Heart left ventricle (tissue), 16 donors: ENCODE results near the gene XPR1. TPM values are rescaled to one million over a fixed set of nuclear protein-coding genes. Genes with fewer than 3 reads are reported as not detected.

Experiments used
- ATAC-seq, 4 donors: fragments of 200-7000 bp; cut with Tn5 transposase; one replicate each; pipeline ENCODE4 v1.9.1; 2020 to 2022; ENCODE audit warnings: moderate library complexity in 4 of 4, mild to moderate bottlenecking in 3 of 4, moderate number of reproducible peaks in 1 of 4
- DNase-seq, 5 donors: peaks; one replicate each; pipeline ENCODE4 v3.0.0-alpha.2; 2020
- H3K27ac ChIP-seq, 12 donors: fragments of 200-600 bp; sonication (generic) in 4 of 12; one replicate each; pipeline versions ENCODE4 v1.5.0 to v1.8.0; 2016 to 2022; ENCODE audit warnings: mild to moderate bottlenecking in 2 of 12
- H3K27me3 ChIP-seq, 9 donors: fragments of 200-600 bp; sonication (generic) in 2 of 9; one replicate each; pipeline versions ENCODE4 v1.5.1 to v1.8.0; 2016 to 2022; ENCODE audit warnings: mild to moderate bottlenecking in 3 of 9
- H3K36me3 ChIP-seq, 9 donors: fragments of 200-600 bp; sonication (generic) in 2 of 9; one replicate each; pipeline versions ENCODE4 v1.5.0 to v1.8.0; 2018 to 2022; ENCODE audit warnings: mild to moderate bottlenecking in 2 of 9
- H3K4me1 ChIP-seq, 12 donors: fragments of 200-600 bp; sonication (generic) in 4 of 12; one replicate each; pipeline versions ENCODE4 v1.5.0 to v1.8.0; 2016 to 2022; ENCODE audit warnings: mild to moderate bottlenecking in 3 of 12
- H3K4me3 ChIP-seq, 12 donors: fragments of 200-600 bp; sonication (generic) in 4 of 12; one replicate each; pipeline versions ENCODE4 v1.5.0 to v1.8.0; 2017 to 2022; ENCODE audit warnings: mild to moderate bottlenecking in 9 of 12, moderate library complexity in 4 of 12
- H3K9me3 ChIP-seq, 12 donors: fragments of 200-600 bp; sonication (generic) in 4 of 12; one replicate each; pipeline versions ENCODE4 v1.5.0 to v1.8.0; 2016 to 2022; ENCODE audit warnings: mild to moderate bottlenecking in 1 of 12
- CTCF ChIP-seq, 12 donors: fragments of 200-600 bp; sonication (generic) in 4 of 12; IDR thresholded peaks; one replicate each; pipeline versions ENCODE4 v1.5.0 to v1.8.0; 2018 to 2022; ENCODE audit warnings: antibody characterized with exemption in 12 of 12, mild to moderate bottlenecking in 5 of 12
- POLR2A ChIP-seq, 2 donors: fragments of 450-650 bp; IDR thresholded peaks; one replicate each; pipeline ENCODE4 v1.6.1; 2017; ENCODE audit warnings: antibody characterized with exemption in 2 of 2, mild to moderate bottlenecking in 2 of 2, moderate library complexity in 2 of 2
- WGBS, 4 donors: extraction: QIAGEN DNeasy Blood & Tissue Kit in 2 of 4; methylation state at CpG; one replicate each; pipeline versions ENCODE4 v1.1.5 to v1.1.7; 2013 to 2018; 5-methylcytosine and 5-hydroxymethylcytosine counted together
- intact Hi-C, 10 donors: fragments of 100-400 bp; cut with DNase I; formaldehyde crosslinking; loops; one replicate each; pipeline versions ENCODE4 v1.11.1 to v1.14.2; 2022
- polyA plus RNA-seq, 2 donors: library from polyadenylated mRNA; stranded (reverse); fragments of 200-250 nt; gene quantifications; one replicate each; pipeline ENCODE4 v1.2.3, GENCODE V29; 2013
- total RNA-seq, 9 donors: library from RNA; depleted of rRNA in 2 of 9; stranded (reverse); fragments of >200 nt in 2 of 9; fragmentation: NEBNext Ultra II Directional in 3 of 9; extraction: Animal tissue kit (Norgen Biotek cat#: 25700) in 3 of 9; gene quantifications; one replicate each; pipeline versions ENCODE4 v1.1.0 to v1.2.4, GENCODE V29; 2016 to 2023
- donor health status: ischemic (EF 13 %, LVEDD 7.1; RV severe dilation, severe dysfunction).
- donor health status: healthy with polysubstance abuse.
- donor health status: DM: no; HTN: yes; CAD: no.
- donor health status: DM: no; HTN: no; CAD: no.
- donor health status: ischemic (EF 25% LVEDD 6.9; RV normal size, moderate dysfunction).
- donor health status: ischemic (EF 25% LVEDD 5.7; RV mildly dilated, moderate dysfunction).
- donor health status: healthy.
- donor health status: DM: yes; HTN: yes; CAD: no.
- donor health status: ischemic (EF 35%, LVEDD 5.7; RV mildly dilated, moderate dysfunction).
- donor health status: nonischemic (EF 11% LVEDD 7.7; RV severe dilation, severe dysfunction).
- donor health status: DM: yes; HTN: yes; CAD: no.
- donor health status: PGD.
- donor health status: ischemic (EF 29% LVEDD 5.4; RV normal size, mild dysfunction).
- donor health status: nonischemic (EF 23%, LVEDD 6.1; RV moderate dilation, normal function).

XPR1 gene
- total and polyA plus RNA-seq, 11 donors, result 18.6 to 163 (median 59.8) TPM

- TF ChIP-seq POLR2A (IDR thresholded peaks at IDR 0.05), result no peak
- no peak for TF ChIP-seq CTCF (IDR thresholded peaks at IDR 0.05)
Observed at GRCh38 chr1:180617774-180618395, 13.9 kb upstream of the XPR1 start.

GRCh38 chr1:180620581-180620980, 11.2 kb upstream of the XPR1 start:
- no peak for DNase-seq
- Histone ChIP-seq H3K36me3 (no peaks in the 10 kb centered on the region), H3K27ac (no peak overlapping the region), H3K9me3 (no peaks in the 10 kb centered on the region), H3K4me1 (peaks cover 0 to 11% (median 0%) of the 10 kb centered on the region in 12 donors), H3K4me3 (no peak overlapping the region), H3K27me3 (no peaks in the 10 kb centered on the region)
- WGBS, 4 donors, result 80 to 84% (median 83%) methylated on average over 4 of the region's 4 CpGs
- TF ChIP-seq CTCF (IDR thresholded peaks at IDR 0.05) (no peak), POLR2A (IDR thresholded peaks at IDR 0.05) (no peak)
- ATAC-seq, result no peak
- intact Hi-C loops, result loop anchor here in 1 of 10 donors (10.0 kb wide), 1 partner anchor 544 kb away; no protein-coding TSS in a partner anchor

More at GRCh38 chr1:180617774-180618395, 13.9 kb upstream of the XPR1 start:
- H3K27me3 ChIP-seq, result no peaks in the 10 kb centered on the region
- WGBS, 4 donors, result 75 to 86% (median 79%) methylated on average over 4 of the region's 4 CpGs
- peaks cover 0 to 12% (median 0%) of the 10 kb centered on the region in 12 donors for H3K4me1 ChIP-seq
- ATAC-seq (no peak), DNase-seq (no peak)
- intact Hi-C loops, result no loop called here
- no peak overlapping the region for H3K4me3 ChIP-seq
- H3K27ac ChIP-seq, result no peak overlapping the region
- H3K36me3 ChIP-seq, result no peaks in the 10 kb centered on the region
- no peaks in the 10 kb centered on the region for H3K9me3 ChIP-seq

- Histone ChIP-seq H3K4me3 (no peak overlapping the region), H3K27ac (no peak overlapping the region), H3K4me1 (peaks cover 0 to 4% (median 0%) of the 10 kb centered on the region in 12 donors), H3K27me3 (no peaks in the 10 kb centered on the region), H3K36me3 (no peaks in the 10 kb centered on the region), H3K9me3 (no peaks in the 10 kb centered on the region)
- no peak for DNase-seq
- intact Hi-C loops, result loop anchor here in 1 of 10 donors (10.0 kb wide), 1 partner anchor 542 kb away; no protein-coding TSS in a partner anchor
- ATAC-seq, result no peak
- TF ChIP-seq POLR2A (IDR thresholded peaks at IDR 0.05), result no peak
- TF ChIP-seq CTCF (IDR thresholded peaks at IDR 0.05), result no peak
- WGBS, 4 donors, result 92 to 97% (median 95%) methylated on average over 9 to 10 of the region's 10 CpGs
Observed at GRCh38 chr1:180622658-180623508, 8.9 kb upstream of the XPR1 start.
